Activated T-cell treated with anti-CD3 and anti-CD28 coated beads for 4 hours (primary cell): ENCODE results near the gene FAM217A.

Experiments
- DNase-seq: peaks from one replicate; pipeline ENCODE4 v3.0.0-alpha.2; 2020

FAM217A gene

GRCh38 chr6:4021133-4021853 lies 57.6 kb downstream of the FAM217A start:
- DNase-seq, result peak; percentile 81

GRCh38 chr6:4020822-4021132 lies 58.2 kb downstream of the FAM217A start:
- no peak for DNase-seq

- DNase-seq, result no peak
Observed at GRCh38 chr6:4018924-4019236, 60.1 kb downstream of the FAM217A start.
